Mesenchymal stem cell (in vitro differentiated cells and primary cell): ENCODE data around the gene TLK2.
"Not testable (repeated sequence)": the region's sequence is repeated elsewhere in the genome, so short reads cannot be mapped to it uniquely, and the experiment has no call there.

Experiments
- DNase-seq: peaks from one replicate; pipeline ENCODE4 v3.0.0-alpha.2; 2013
- H2AFZ ChIP-seq: one replicate; pipeline ENCODE4 v1.6.1; 2013; ENCODE audit warnings: low read depth, mild to moderate bottlenecking, control low read depth, inconsistent platforms, low read length, moderate library complexity
- H2AK5ac ChIP-seq: 2 replicates; pipeline ENCODE4 v1.6.1; 2013; ENCODE audit warnings: low read length, moderate library complexity, mild to moderate bottlenecking, inconsistent platforms; ENCODE audit not compliant: severe bottlenecking
- H2BK120ac ChIP-seq: one replicate; pipeline ENCODE4 v1.6.1; 2013; ENCODE audit warnings: low read depth, mild to moderate bottlenecking, inconsistent platforms, low read length, moderate library complexity
- H2BK12ac ChIP-seq, 2 experiments: one replicate each; pipeline ENCODE4 v1.6.1; 2013; ENCODE audit warnings: inconsistent platforms in 2 of 2, low read length in 2 of 2, mild to moderate bottlenecking in 2 of 2, moderate library complexity in 2 of 2, control low read depth in 1 of 2
- H2BK15ac ChIP-seq: one replicate; pipeline ENCODE4 v1.6.1; 2013; ENCODE audit warnings: mild to moderate bottlenecking, low read depth, inconsistent platforms; ENCODE audit not compliant: poor library complexity, severe bottlenecking
- H2BK5ac ChIP-seq: 2 replicates; pipeline ENCODE4 v1.6.1; 2013; ENCODE audit warnings: low read depth, mild to moderate bottlenecking, low read length, control low read depth, inconsistent platforms; ENCODE audit not compliant: poor library complexity, severe bottlenecking
- H3K14ac ChIP-seq, 2 experiments: one replicate each; pipeline ENCODE4 v1.6.1; 2013; ENCODE audit warnings: inconsistent platforms in 2 of 2, low read length in 2 of 2, control low read depth in 1 of 2, mild to moderate bottlenecking in 1 of 2, moderate library complexity in 1 of 2
- H3K18ac ChIP-seq, 2 experiments: one replicate each; pipeline ENCODE4 v1.6.1; 2013; ENCODE audit warnings: inconsistent platforms in 2 of 2, low read length in 2 of 2, control low read depth in 1 of 2, low read depth in 1 of 2, mild to moderate bottlenecking in 1 of 2
- H3K23ac ChIP-seq, 2 experiments: one replicate each; pipeline ENCODE4 v1.6.1; 2013; ENCODE audit warnings: inconsistent platforms in 2 of 2, low read length in 2 of 2, mild to moderate bottlenecking in 2 of 2, moderate library complexity in 2 of 2, control low read depth in 1 of 2
- H3K27ac ChIP-seq: 2 replicates; pipeline ENCODE4 v1.5.1; 2013; ENCODE audit warnings: mild to moderate bottlenecking, moderate library complexity, low read length, control low read depth, inconsistent platforms; ENCODE audit not compliant: poor library complexity, severe bottlenecking
- H3K27me3 ChIP-seq, 2 experiments: 2 replicates each; pipeline versions ENCODE4 v1.6.1 to v1.7.0; 2013; ENCODE audit warnings: low read length in 2 of 2, mild to moderate bottlenecking in 2 of 2, moderate library complexity in 2 of 2, control low read depth in 1 of 2, inconsistent platforms in 1 of 2; ENCODE audit not compliant: control insufficient read depth in 1 of 2, insufficient read depth in 1 of 2
- H3K36me3 ChIP-seq, 2 experiments: 2 replicates each; pipeline versions ENCODE4 v1.6.1 to v1.7.0; 2013; ENCODE audit warnings: low read length in 2 of 2, control low read depth in 1 of 2, inconsistent platforms in 1 of 2, low read depth in 1 of 2, mild to moderate bottlenecking in 1 of 2; ENCODE audit not compliant: insufficient read depth in 2 of 2, control insufficient read depth in 1 of 2
- H3K4ac ChIP-seq, 2 experiments: one replicate each; pipeline ENCODE4 v1.6.1; 2013; ENCODE audit warnings: inconsistent platforms in 2 of 2, low read length in 2 of 2, mild to moderate bottlenecking in 2 of 2, moderate library complexity in 2 of 2, control low read depth in 1 of 2, low read depth in 1 of 2
- H3K4me1 ChIP-seq: 2 replicates; pipeline ENCODE4 v1.6.1; 2013; ENCODE audit warnings: low read depth, low read length, control low read depth; ENCODE audit not compliant: control insufficient read depth, insufficient read depth
- H3K4me2 ChIP-seq: 2 replicates; pipeline ENCODE4 v1.6.1; 2013; ENCODE audit warnings: low read length, mild to moderate bottlenecking, inconsistent platforms; ENCODE audit not compliant: poor library complexity, severe bottlenecking
- H3K4me3 ChIP-seq, 2 experiments: 2 replicates each; pipeline versions ENCODE4 v1.5.1 to v1.7.0; 2013; ENCODE audit warnings: low read length in 2 of 2, mild to moderate bottlenecking in 2 of 2, control low read depth in 1 of 2, low read depth in 1 of 2; ENCODE audit not compliant: insufficient read depth in 1 of 2
- H3K79me1 ChIP-seq: replicated peaks from 2 replicates; pipeline ENCODE4 v1.6.1; 2013; ENCODE audit warnings: mild to moderate bottlenecking, control low read depth, low read length, inconsistent platforms; ENCODE audit not compliant: poor library complexity, severe bottlenecking
- H3K9ac ChIP-seq: 2 replicates; pipeline ENCODE4 v1.7.0; 2013; ENCODE audit warnings: mild to moderate bottlenecking, low read length, moderate library complexity
- H3K9me3 ChIP-seq: 2 replicates; pipeline ENCODE4 v1.7.0; 2013; ENCODE audit warnings: mild to moderate bottlenecking, low read length; ENCODE audit not compliant: control insufficient read depth
- H4K8ac ChIP-seq: one replicate; pipeline ENCODE4 v1.6.1; 2013; ENCODE audit warnings: inconsistent platforms, mild to moderate bottlenecking, low read length, moderate library complexity
- H4K91ac ChIP-seq: one replicate; pipeline ENCODE4 v1.6.1; 2013; ENCODE audit warnings: mild to moderate bottlenecking, low read length, inconsistent platforms
- WGBS: methylation state at CpG from one replicate; pipeline ENCODE4 v1.1.7; 2013; ENCODE audit warnings: mixed read lengths; 5-methylcytosine and 5-hydroxymethylcytosine counted together

The TLK2 gene

DNA sequence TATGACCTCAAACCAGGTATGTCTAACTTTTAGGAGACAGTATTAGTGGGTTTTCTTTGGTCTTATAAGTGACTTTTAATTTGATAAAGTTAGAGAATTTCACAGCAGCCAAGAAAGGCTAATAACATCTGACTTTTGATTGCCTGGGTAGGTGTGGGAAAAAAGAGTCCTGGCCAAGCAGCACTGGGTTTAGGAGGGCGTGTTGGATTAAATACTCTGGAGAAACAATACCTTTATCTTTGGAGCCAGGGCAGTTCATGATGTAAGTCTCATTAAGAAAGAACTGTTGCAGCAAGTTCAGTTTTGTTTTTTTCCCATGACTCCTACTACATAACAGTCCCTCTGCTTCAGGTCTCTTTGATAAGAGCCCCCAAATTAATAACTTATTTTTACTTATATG is 122.2 kb downstream of the TLK2 start:
- DNase-seq: no peak
- no peak overlapping the region for H3K18ac ChIP-seq
- no peaks in the 10 kb centered on the region for H3K4me1 ChIP-seq
- H4K8ac ChIP-seq: no peak overlapping the region
- no peak overlapping the region for H3K23ac ChIP-seq
- no peaks in the 10 kb centered on the region for H3K9me3 ChIP-seq
- H2BK120ac ChIP-seq: no peak overlapping the region
- no peak overlapping the region for H4K91ac ChIP-seq
- H2AFZ ChIP-seq: no peak overlapping the region
- H3K4ac ChIP-seq: no peak overlapping the region
- H3K4me3 ChIP-seq: no peak overlapping the region
- no peak overlapping the region for H3K4me2 ChIP-seq
- 100% methylated on average over 1 of the region's 1 CpG for WGBS
- no peaks in the 10 kb centered on the region for H3K27me3 ChIP-seq
- H3K79me1 ChIP-seq: peaks cover 28% of the 10 kb centered on the region
- no peak overlapping the region for H2AK5ac ChIP-seq
- no peak overlapping the region for H3K27ac ChIP-seq
- no peak overlapping the region for H2BK12ac ChIP-seq
- H3K36me3 ChIP-seq: peaks cover 22 to 75% of the 10 kb centered on the region in 2 experiments
- H2BK5ac ChIP-seq: no peak overlapping the region
- H3K14ac ChIP-seq: no peak overlapping the region
- no peak overlapping the region for H3K9ac ChIP-seq
- no peak overlapping the region for H2BK15ac ChIP-seq

DNA sequence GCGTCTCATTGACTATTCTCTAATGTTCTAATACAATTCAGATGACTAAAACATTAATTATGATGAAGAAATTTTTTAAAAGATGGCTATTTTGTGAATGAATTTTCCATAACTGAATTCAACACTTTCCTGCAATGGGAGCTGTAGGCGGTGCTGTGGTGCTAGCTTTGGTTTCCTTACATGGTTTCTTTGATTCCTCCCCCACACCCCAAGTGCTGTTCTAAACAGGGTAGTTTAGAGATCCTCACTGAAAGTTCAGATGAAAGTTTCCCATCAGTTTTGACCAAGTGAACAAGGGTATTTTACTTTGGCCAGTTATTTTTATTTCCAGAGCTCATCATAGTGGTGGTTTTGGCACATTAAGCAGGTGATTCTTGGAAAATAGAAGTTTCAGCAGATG is 122.8 kb downstream of the TLK2 start:
- Histone ChIP-seq H3K18ac (no peak overlapping the region), H3K27me3 (no peaks in the 10 kb centered on the region), H3K79me1 (peaks cover 27% of the 10 kb centered on the region), H2AFZ (no peak overlapping the region), H2AK5ac (no peak overlapping the region), H3K9me3 (no peaks in the 10 kb centered on the region), H2BK120ac (no peak overlapping the region), H3K14ac (no peak overlapping the region), H3K23ac (no peak overlapping the region), H2BK15ac (no peak overlapping the region), H2BK12ac (no peak overlapping the region), H3K4me2 (no peak overlapping the region), H4K8ac (no peak overlapping the region), H3K4ac (no peak overlapping the region), H3K27ac (no peak overlapping the region), H4K91ac (no peak overlapping the region), H3K36me3 (peaks cover 19 to 76% of the 10 kb centered on the region in 2 experiments), H3K4me3 (no peak overlapping the region), H2BK5ac (no peak overlapping the region), H3K9ac (no peak overlapping the region), H3K4me1 (no peaks in the 10 kb centered on the region)
- 90% methylated on average over 2 of the region's 2 CpGs for WGBS
- no peak for DNase-seq

DNA sequence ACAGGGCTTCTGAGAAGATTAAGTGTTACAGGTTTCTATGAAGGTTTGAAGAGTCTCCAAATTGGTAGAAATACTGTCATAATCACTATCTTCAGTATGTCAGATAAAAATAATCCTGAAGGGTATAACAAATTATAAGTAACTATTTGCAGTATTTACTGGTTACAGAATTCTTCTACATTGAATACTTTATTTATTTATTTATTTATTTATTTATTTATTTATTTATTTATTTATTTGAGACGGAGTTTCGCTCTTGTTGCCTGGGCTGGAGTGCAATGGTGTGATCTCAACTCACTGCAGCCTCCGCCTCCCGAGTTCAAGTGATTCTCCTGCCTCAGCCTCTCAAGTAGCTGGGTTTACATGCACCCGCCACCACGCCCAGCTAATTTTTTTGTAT is 125.2 kb downstream of the TLK2 start:
- peaks cover 22% of the 10 kb centered on the region for H3K79me1 ChIP-seq
- H4K91ac ChIP-seq, H3K4ac ChIP-seq, H2BK120ac ChIP-seq, H3K9me3 ChIP-seq, H2BK15ac ChIP-seq, H3K23ac ChIP-seq, H3K4me3 ChIP-seq, H2BK12ac ChIP-seq, H3K9ac ChIP-seq, H3K4me1 ChIP-seq, H3K18ac ChIP-seq, H4K8ac ChIP-seq, H2BK5ac ChIP-seq, H2AFZ ChIP-seq, DNase-seq, H3K27me3 ChIP-seq, H3K14ac ChIP-seq, H3K4me2 ChIP-seq, H2AK5ac ChIP-seq, H3K27ac ChIP-seq: not testable (repeated sequence)
- peaks cover 19 to 85% of the 10 kb centered on the region in 2 experiments for H3K36me3 ChIP-seq
- WGBS: 98% methylated on average over 6 of the region's 6 CpGs

DNA sequence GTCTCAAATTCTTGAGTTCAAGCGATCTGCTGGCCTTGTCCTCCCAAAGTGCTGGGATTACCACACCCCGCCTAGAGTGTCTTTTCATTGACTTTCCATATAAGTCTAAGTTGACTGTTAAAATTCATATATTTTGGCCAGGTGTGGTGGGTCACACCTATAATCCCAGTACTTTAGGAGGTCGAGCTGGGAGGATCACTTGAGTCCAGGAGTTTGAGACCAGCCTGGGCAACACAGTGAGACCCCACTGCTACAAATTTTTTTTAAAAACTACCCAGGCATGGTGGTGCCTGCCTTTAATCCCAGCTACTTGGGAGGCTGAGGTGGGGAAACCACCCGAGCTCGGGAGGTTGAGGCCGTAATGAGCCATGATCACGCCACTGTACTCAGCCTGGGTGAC is 127.0 kb downstream of the TLK2 start:
- Histone ChIP-seq H3K4me2 (no peak overlapping the region), H3K4me1 (no peaks in the 10 kb centered on the region)

More for the DNA sequence above, 127.0 kb downstream of the TLK2 start:
- Histone ChIP-seq H3K4me3 (no peak overlapping the region), H3K36me3 (peaks cover 14 to 87% of the 10 kb centered on the region in 2 experiments), H3K27ac (no peak overlapping the region), H2BK5ac (no peak overlapping the region), H2AFZ (no peak overlapping the region), H3K9me3 (no peaks in the 10 kb centered on the region), H3K4ac (no peak overlapping the region), H2BK12ac (no peak overlapping the region), H4K91ac (no peak overlapping the region), H3K9ac (no peak overlapping the region), H3K18ac (no peak overlapping the region), H2BK15ac (no peak overlapping the region), H3K23ac (no peak overlapping the region), H2BK120ac (no peak overlapping the region), H4K8ac (no peak overlapping the region), H2AK5ac (no peak overlapping the region), H3K27me3 (no peaks in the 10 kb centered on the region), H3K79me1 (peaks cover 13% of the 10 kb centered on the region), H3K14ac (no peak overlapping the region)
- 98% methylated on average over 5 of the region's 7 CpGs for WGBS
- DNase-seq: no peak
